Astrocyte (in vitro differentiated cells and primary cell): ENCODE data around the gene MKKS. TPM values are rescaled to one million over a fixed set of nuclear protein-coding genes. Genes with fewer than 3 reads are reported as not detected.
"Not testable (repeated sequence)": the region's sequence is repeated elsewhere in the genome, so short reads cannot be mapped to it uniquely, and the experiment has no call there.

Source experiments
- DNase-seq: peaks from one replicate; pipeline ENCODE4 v3.0.0-alpha.2; 2010; ENCODE audit warnings: low read depth
- FAIRE-seq: peaks from 2 replicates; lab custom pipeline; 2011; peaks lifted over from hg19 to GRCh38; lab: Jason Lieb, UNC
- H2AFZ ChIP-seq: 2 replicates; pipeline ENCODE4 v1.6.0; 2012; ENCODE audit warnings: low read depth, low read length, inconsistent platforms
- H3K27ac ChIP-seq: 2 replicates; pipeline ENCODE4 v1.5.1; 2011; ENCODE audit warnings: low read depth, low read length, inconsistent platforms
- H3K27me3 ChIP-seq: 2 replicates; pipeline ENCODE4 v1.6.0; 2011; ENCODE audit warnings: low read length, inconsistent platforms; ENCODE audit not compliant: insufficient read depth
- H3K36me3 ChIP-seq: 2 replicates; pipeline ENCODE4 v1.5.1; 2011; ENCODE audit warnings: low read length, inconsistent platforms; ENCODE audit not compliant: insufficient read depth
- H3K4me1 ChIP-seq: 2 replicates; pipeline ENCODE4 v1.5.1; 2011; ENCODE audit warnings: low read length, inconsistent platforms; ENCODE audit not compliant: insufficient read depth
- H3K4me2 ChIP-seq: 2 replicates; pipeline ENCODE4 v1.6.0; 2012; ENCODE audit warnings: low read length, inconsistent platforms
- H3K4me3 ChIP-seq: 2 replicates; pipeline ENCODE4 v1.5.1; 2011; ENCODE audit warnings: low read depth, mild to moderate bottlenecking, low read length, inconsistent platforms; ENCODE audit not compliant: insufficient read depth
- H3K79me2 ChIP-seq: 2 replicates; pipeline ENCODE4 v1.6.0; 2012; ENCODE audit warnings: mild to moderate bottlenecking, low read length, inconsistent platforms; ENCODE audit not compliant: insufficient read depth
- H3K9ac ChIP-seq: 2 replicates; pipeline ENCODE4 v1.6.0; 2012; ENCODE audit warnings: mild to moderate bottlenecking, low read length, inconsistent platforms
- H3K9me3 ChIP-seq: 2 replicates; pipeline ENCODE4 v1.5.1; 2012; ENCODE audit warnings: low read depth, mild to moderate bottlenecking, low read length, inconsistent platforms; ENCODE audit not compliant: insufficient read depth
- H4K20me1 ChIP-seq: 2 replicates; pipeline ENCODE4 v1.6.0; 2012; ENCODE audit warnings: low read length, inconsistent platforms; ENCODE audit not compliant: insufficient read depth
- H3K27ac Mint-ChIP-seq: one replicate; pipeline ENCODE4 v1.8.0; 2021; ENCODE audit warnings: mild to moderate bottlenecking, mixed read lengths; ENCODE audit not compliant: unreplicated experiment
- H3K27me3 Mint-ChIP-seq: one replicate; pipeline ENCODE4 v1.8.0; 2021; ENCODE audit warnings: low read depth, mixed read lengths; ENCODE audit not compliant: unreplicated experiment
- H3K36me3 Mint-ChIP-seq: one replicate; pipeline ENCODE4 v1.8.0; 2021; ENCODE audit warnings: low read depth, mixed read lengths; ENCODE audit not compliant: unreplicated experiment
- H3K4me1 Mint-ChIP-seq: one replicate; pipeline ENCODE4 v1.8.0; 2021; ENCODE audit warnings: low read depth, mixed read lengths; ENCODE audit not compliant: unreplicated experiment
- H3K4me3 Mint-ChIP-seq: one replicate; pipeline ENCODE4 v1.8.0; 2021; ENCODE audit warnings: mild to moderate bottlenecking, moderate library complexity, mixed read lengths; ENCODE audit not compliant: unreplicated experiment
- H3K9me3 Mint-ChIP-seq: one replicate; pipeline ENCODE4 v1.8.0; 2021; ENCODE audit warnings: mild to moderate bottlenecking, mixed read lengths; ENCODE audit not compliant: unreplicated experiment
- CTCF ChIP-seq: IDR thresholded peaks from 2 replicates; pipeline ENCODE4 v1.5.1; 2011; ENCODE audit warnings: low read depth, mild to moderate bottlenecking, inconsistent platforms, low read length, moderate library complexity; ENCODE audit not compliant: insufficient read depth
- EZH2 ChIP-seq: IDR thresholded peaks from 2 replicates; pipeline ENCODE4 v1.6.1; 2012; ENCODE audit warnings: mild to moderate bottlenecking, low read length, inconsistent platforms; ENCODE audit not compliant: insufficient read depth
- total RNA-seq: library from RNA; stranded (reverse); gene quantifications from 2 replicates; pipeline ENCODE4 v1.2.1, GENCODE V29; 2021

The MKKS gene
- total RNA-seq, 1 donor from 2014 or later: 13.4 TPM

- Histone ChIP-seq H3K79me2 (peaks cover 84% of the 10 kb centered on the region), H3K36me3 (no peaks in the 10 kb centered on the region), H3K9ac (no peak overlapping the region), H3K9me3 (no peaks in the 10 kb centered on the region), H3K4me3 (no peak overlapping the region), H3K4me2 (no peak overlapping the region), H3K27ac (no peak overlapping the region), H3K4me1 (no peaks in the 10 kb centered on the region), H4K20me1 (peaks cover 28% of the 10 kb centered on the region), H3K27me3 (no peaks in the 10 kb centered on the region), H2AFZ (no peak overlapping the region)
- peak overlapping the region; percentile 47 for H3K27ac Mint-ChIP-seq
- FAIRE-seq (peak; percentile 45), DNase-seq (peak; percentile 51)
- TF ChIP-seq CTCF (peak; percentile 89), EZH2 (no peak)
- no peak overlapping the region for H3K4me3 Mint-ChIP-seq
- H3K4me1 Mint-ChIP-seq: peaks cover 6% of the 10 kb centered on the region
- no peaks in the 10 kb centered on the region for H3K27me3 Mint-ChIP-seq
- no peaks in the 10 kb centered on the region for H3K9me3 Mint-ChIP-seq
- no peaks in the 10 kb centered on the region for H3K36me3 Mint-ChIP-seq
Measured at GRCh38 chr20:10427060-10427692, 6.8 kb downstream of the MKKS start.

- Histone ChIP-seq H3K4me2 (no peak overlapping the region), H3K79me2 (peaks cover 64% of the 10 kb centered on the region), H3K27ac (no peak overlapping the region), H3K27me3 (no peaks in the 10 kb centered on the region), H3K9me3 (no peaks in the 10 kb centered on the region), H3K9ac (no peak overlapping the region), H3K36me3 (no peaks in the 10 kb centered on the region), H3K4me3 (no peak overlapping the region), H3K4me1 (no peaks in the 10 kb centered on the region), H2AFZ (no peak overlapping the region), H4K20me1 (peaks cover 19% of the 10 kb centered on the region)
- H3K4me3 Mint-ChIP-seq: no peak overlapping the region
- H3K9me3 Mint-ChIP-seq: no peaks in the 10 kb centered on the region
- no peaks in the 10 kb centered on the region for H3K27me3 Mint-ChIP-seq
- FAIRE-seq (no peak), DNase-seq (no peak)
- no peak for TF ChIP-seq EZH2
- no peak for TF ChIP-seq CTCF
- H3K27ac Mint-ChIP-seq: no peak overlapping the region
- H3K36me3 Mint-ChIP-seq: no peaks in the 10 kb centered on the region
- H3K4me1 Mint-ChIP-seq: peaks cover 11% of the 10 kb centered on the region
Measured at GRCh38 chr20:10423735-10424134, 10.3 kb downstream of the MKKS start.

- H3K4me3 Mint-ChIP-seq: no peak overlapping the region
- Histone ChIP-seq H3K9me3 (no peaks in the 10 kb centered on the region), H3K79me2 (peaks cover 33% of the 10 kb centered on the region), H2AFZ (no peak overlapping the region), H3K36me3 (peaks cover 3% of the 10 kb centered on the region), H3K4me1 (peaks cover 5% of the 10 kb centered on the region), H3K4me3 (no peak overlapping the region), H3K9ac (no peak overlapping the region), H4K20me1 (no peaks in the 10 kb centered on the region), H3K27ac (no peak overlapping the region), H3K4me2 (no peak overlapping the region), H3K27me3 (no peaks in the 10 kb centered on the region)
- H3K9me3 Mint-ChIP-seq: no peaks in the 10 kb centered on the region
- peaks cover 11% of the 10 kb centered on the region for H3K4me1 Mint-ChIP-seq
- no peak for FAIRE-seq
- peak; percentile 58 for DNase-seq
- no peaks in the 10 kb centered on the region for H3K36me3 Mint-ChIP-seq
- H3K27ac Mint-ChIP-seq: peak overlapping the region; percentile 89
- no peak for TF ChIP-seq EZH2
- no peak for TF ChIP-seq CTCF
- H3K27me3 Mint-ChIP-seq: no peaks in the 10 kb centered on the region
Measured at GRCh38 chr20:10419550-10420133, 14.4 kb downstream of the MKKS start.

GRCh38 chr20:10417218-10417617 lies 16.8 kb downstream of the MKKS start:
- not testable (repeated sequence) for H3K4me3 Mint-ChIP-seq, H3K9me3 Mint-ChIP-seq, DNase-seq, H3K27ac Mint-ChIP-seq, H3K4me3 ChIP-seq, H2AFZ ChIP-seq, H3K4me1 ChIP-seq, H3K9ac ChIP-seq, H3K27me3 Mint-ChIP-seq, H3K4me2 ChIP-seq, H3K36me3 Mint-ChIP-seq, H3K27me3 ChIP-seq, H3K9me3 ChIP-seq, FAIRE-seq, H4K20me1 ChIP-seq, H3K27ac ChIP-seq, H3K36me3 ChIP-seq
- H3K4me1 Mint-ChIP-seq: peaks cover 11% of the 10 kb centered on the region
- H3K79me2 ChIP-seq: peaks cover 18% of the 10 kb centered on the region
